ENCODE measurements around the gene SLC1A2. TPM values are rescaled to one million over a fixed set of nuclear protein-coding genes. Genes with fewer than 3 reads are reported as not detected.

Gene SLC1A2
- total RNA-seq, 4 donors from 2014 or later = 0.17 to 0.69 (median 0.37) TPM

DNA sequence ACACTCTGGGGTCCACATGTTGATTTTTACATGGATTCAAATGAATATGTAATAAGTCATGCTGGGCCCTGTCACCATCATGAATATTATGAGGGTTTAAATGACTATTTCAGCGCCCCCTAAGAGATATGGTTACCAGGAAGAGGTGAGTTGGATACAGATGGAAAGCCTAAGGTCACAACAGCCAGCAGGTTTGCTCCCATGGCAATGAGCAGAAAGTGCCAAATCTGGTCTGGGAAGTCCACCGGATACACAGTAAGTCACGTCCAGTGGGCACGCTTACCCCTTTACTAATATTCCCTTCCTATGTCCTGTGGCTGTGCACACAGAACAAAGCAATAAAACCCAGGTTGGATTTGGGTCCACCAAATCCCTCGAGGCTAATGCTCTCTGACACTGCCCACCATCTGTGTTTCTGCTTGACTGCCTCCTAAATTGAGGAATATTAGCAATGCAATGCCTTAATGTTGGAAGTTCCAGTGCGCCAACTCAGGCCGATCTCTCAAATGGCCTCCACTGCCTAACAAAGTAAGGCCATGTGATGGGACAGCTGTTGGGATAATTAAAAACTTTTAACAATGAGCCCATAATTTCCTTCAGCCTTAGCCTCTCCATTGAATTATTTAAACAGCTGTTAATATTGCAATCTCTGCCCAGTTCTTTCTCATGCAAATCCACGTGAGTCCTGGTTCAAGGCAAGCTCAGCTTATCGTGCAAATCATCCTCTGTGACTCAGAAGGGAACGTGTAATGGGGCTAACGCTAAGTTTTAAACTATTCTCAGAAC is 97.6 kb downstream of the SLC1A2 start:
- intact Hi-C loops (cut with DNase I) = no loop called here
- H3K27me3 ChIP-seq = no peaks in the 10 kb centered on the region
- WGBS = 64% methylated on average over 11 of the region's 11 CpGs

DNA sequence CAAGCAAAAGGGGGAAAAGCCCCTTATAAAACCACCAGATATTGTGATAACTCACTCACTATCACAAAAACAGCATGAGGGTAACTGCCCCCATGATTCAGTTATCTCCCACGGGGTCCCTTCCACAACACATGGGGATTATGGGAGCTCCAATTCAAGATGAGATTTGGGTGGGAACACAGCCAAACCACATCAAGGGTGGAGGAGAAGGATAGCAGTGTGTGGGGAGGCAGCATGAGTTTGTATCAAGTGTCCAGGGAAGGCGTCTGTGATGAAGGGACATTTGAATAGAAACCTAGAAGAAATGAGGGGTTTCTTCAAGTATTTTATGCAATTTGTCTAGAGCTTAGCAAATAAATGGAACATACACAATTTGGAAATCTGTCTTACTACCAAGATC is 98.2 kb downstream of the SLC1A2 start:
- 93% methylated on average over 2 of the region's 2 CpGs for WGBS
- no peaks in the 10 kb centered on the region for H3K27me3 ChIP-seq
- intact Hi-C loops (cut with DNase I) = no loop called here
- no peaks in the 10 kb centered on the region for H3K36me3 ChIP-seq
- H3K4me3 ChIP-seq = no peak overlapping the region
- DNase-seq (ENCODE audit: extremely low spot score) = no peak
- H3K9me3 ChIP-seq = no peaks in the 10 kb centered on the region
- H3K4me1 ChIP-seq = peaks cover 1 to 15% (median 13%) of the 10 kb centered on the region in 4 donors
- no peak for TF ChIP-seq CTCF (IDR thresholded peaks at IDR 0.05)
- no peak for TF ChIP-seq POLR2AphosphoS5 (IDR thresholded peaks at IDR 0.05)
- no peak for TF ChIP-seq POLR2A (IDR thresholded peaks at IDR 0.05; ENCODE audit: low read depth)
- no peak for TF ChIP-seq EP300 (IDR thresholded peaks at IDR 0.05)
- H3K27ac ChIP-seq (replicated peaks in 1 of 4) = no peak overlapping the region

More for the DNA sequence above, 97.6 kb downstream of the SLC1A2 start:
- no peaks in the 10 kb centered on the region for H3K36me3 ChIP-seq
- TF ChIP-seq POLR2AphosphoS5 (IDR thresholded peaks at IDR 0.05) = no peak
- no peak for TF ChIP-seq CTCF (IDR thresholded peaks at IDR 0.05)
- no peak for TF ChIP-seq POLR2A (IDR thresholded peaks at IDR 0.05; ENCODE audit: low read depth)
- TF ChIP-seq EP300 (IDR thresholded peaks at IDR 0.05) = no peak
- no peak overlapping the region for H3K4me3 ChIP-seq
- no peaks in the 10 kb centered on the region for H3K9me3 ChIP-seq
- no peak for DNase-seq (ENCODE audit: extremely low spot score)
- H3K4me1 ChIP-seq = peaks cover 7 to 21% (median 14%) of the 10 kb centered on the region in 4 donors
- H3K27ac ChIP-seq (replicated peaks in 1 of 4) = no peak overlapping the region

- H3K36me3 ChIP-seq = no peaks in the 10 kb centered on the region
- no peak for DNase-seq (ENCODE audit: extremely low spot score)
- no peaks in the 10 kb centered on the region for H3K27me3 ChIP-seq
- no peak overlapping the region for H3K4me3 ChIP-seq
- intact Hi-C loops (cut with DNase I) = no loop called here
- no peak for TF ChIP-seq POLR2A (IDR thresholded peaks at IDR 0.05; ENCODE audit: low read depth)
- no peak for TF ChIP-seq EP300 (IDR thresholded peaks at IDR 0.05)
- no peak for TF ChIP-seq POLR2AphosphoS5 (IDR thresholded peaks at IDR 0.05)
- TF ChIP-seq CTCF (IDR thresholded peaks at IDR 0.05) = no peak
- H3K27ac ChIP-seq (replicated peaks in 1 of 4) = no peak overlapping the region
- H3K4me1 ChIP-seq = peaks cover 0 to 13% (median 13%) of the 10 kb centered on the region in 4 donors
- WGBS = 64% methylated on average over 5 of the region's 5 CpGs
- no peaks in the 10 kb centered on the region for H3K9me3 ChIP-seq
Measured at GRCh38 chr11:35318977-35319925, 100.1 kb downstream of the SLC1A2 start.

DNA sequence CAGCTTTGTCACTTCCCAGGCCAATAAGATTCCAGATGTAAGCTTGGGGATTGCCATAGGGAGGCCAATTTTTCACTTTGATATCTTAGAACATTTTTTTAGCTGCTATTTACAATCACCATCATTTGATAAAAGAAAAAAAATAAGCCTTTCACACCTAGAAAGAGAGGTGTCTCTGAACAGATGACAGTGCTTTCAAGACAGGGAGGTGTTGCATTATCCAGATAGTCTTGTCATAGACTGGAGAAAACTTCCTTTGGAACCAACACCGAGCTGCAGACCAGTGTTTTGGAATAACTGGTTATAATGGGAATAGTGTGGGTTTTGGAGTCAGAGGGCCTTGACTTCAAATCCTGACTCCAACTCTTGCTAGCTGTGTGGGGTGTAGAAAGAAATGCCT is 101.0 kb downstream of the SLC1A2 start:
- H3K4me3 ChIP-seq = no peak overlapping the region
- 87% methylated on average over 1 of the region's 1 CpG for WGBS

More for the DNA sequence above, 101.0 kb downstream of the SLC1A2 start:
- Histone ChIP-seq H3K27me3 (no peaks in the 10 kb centered on the region), H3K4me1 (peaks cover 0 to 13% (median 13%) of the 10 kb centered on the region in 4 donors), H3K36me3 (no peaks in the 10 kb centered on the region), H3K27ac (replicated peaks in 1 of 4) (no peak overlapping the region), H3K9me3 (no peaks in the 10 kb centered on the region)
- intact Hi-C loops (cut with DNase I) = no loop called here
- no peak for DNase-seq (ENCODE audit: extremely low spot score)
- no peak for TF ChIP-seq POLR2AphosphoS5 (IDR thresholded peaks at IDR 0.05)
- no peak for TF ChIP-seq EP300 (IDR thresholded peaks at IDR 0.05)
- no peak for TF ChIP-seq POLR2A (IDR thresholded peaks at IDR 0.05; ENCODE audit: low read depth)
- TF ChIP-seq CTCF (IDR thresholded peaks at IDR 0.05) = no peak
